Erythroblast (primary cell): Measurements from ENCODE around the gene PPP2R5C.

ENCODE experiments used
- GATA1 ChIP-seq: IDR thresholded peaks from 2 replicates; pipeline ENCODE4 v1.6.1; 2011; ENCODE audit warnings: low read depth, mild to moderate bottlenecking, control low read depth, low read length, moderate library complexity
- POLR2A ChIP-seq: IDR thresholded peaks from 2 replicates; pipeline ENCODE4 v1.6.1; 2011; ENCODE audit warnings: mild to moderate bottlenecking, low read length

DNA sequence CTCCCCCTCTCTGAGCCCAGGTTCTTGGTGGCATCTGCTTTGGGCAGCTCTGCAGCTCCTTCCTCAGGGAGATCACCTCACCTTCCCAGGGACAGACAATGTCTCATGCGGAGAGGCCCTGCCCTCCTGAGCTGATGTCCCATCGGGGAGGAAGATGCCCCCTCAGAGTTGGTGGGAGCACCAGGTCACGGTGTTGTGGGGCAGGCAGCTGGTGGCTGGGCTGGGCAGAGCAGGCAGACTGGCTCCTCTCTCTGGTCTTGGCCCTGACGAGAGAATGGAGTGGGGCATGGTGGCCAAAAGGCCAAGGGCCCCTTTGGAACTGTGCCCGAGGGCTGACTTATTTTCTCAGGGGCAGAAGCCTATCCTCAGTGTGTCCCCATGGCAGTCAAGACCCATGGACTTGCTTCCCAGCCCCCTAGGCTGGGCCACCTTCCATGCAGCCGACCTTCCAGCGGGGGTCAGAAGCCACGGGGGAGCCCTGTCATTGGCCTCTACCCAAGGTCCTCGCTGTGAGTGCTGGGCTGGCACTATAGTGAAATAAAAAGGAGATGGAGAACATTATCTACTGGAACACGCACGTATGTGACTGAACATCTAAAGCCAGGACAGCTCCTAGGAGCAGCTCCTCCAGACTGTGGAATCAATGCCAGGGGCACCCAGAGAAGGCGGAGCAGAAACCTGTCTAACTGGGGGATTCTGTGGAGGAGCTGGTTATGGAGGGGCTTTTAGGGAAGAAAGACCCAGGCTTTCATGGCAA lies 21.9 kb downstream of the PPP2R5C start:
- TF ChIP-seq POLR2A (no peak), GATA1 (no peak)
